OCI-LY1 (cell line): ENCODE measurements around the gene LBH.

Source experiments
- EZH2 ChIP-seq: fragments of 200-600 bp; sonication (generic), shearing (Covaris generic); IDR thresholded peaks from 2 replicates; pipeline ENCODE4 v1.8.0; 2017; ENCODE audit warnings: borderline replicate concordance, mixed run types, mild to moderate bottlenecking, antibody characterized with exemption, low read length, moderate library complexity, mixed read lengths
- TF ChIP-seq, protein P1 (sequence below): fragments of 200-600 bp; sonication (generic), shearing (Covaris generic); IDR thresholded peaks from 2 replicates; pipeline ENCODE4 v1.5.1; 2017; ENCODE audit warnings: mild to moderate bottlenecking, antibody characterized with exemption, low read length, moderate library complexity, mixed read lengths

DNA sequence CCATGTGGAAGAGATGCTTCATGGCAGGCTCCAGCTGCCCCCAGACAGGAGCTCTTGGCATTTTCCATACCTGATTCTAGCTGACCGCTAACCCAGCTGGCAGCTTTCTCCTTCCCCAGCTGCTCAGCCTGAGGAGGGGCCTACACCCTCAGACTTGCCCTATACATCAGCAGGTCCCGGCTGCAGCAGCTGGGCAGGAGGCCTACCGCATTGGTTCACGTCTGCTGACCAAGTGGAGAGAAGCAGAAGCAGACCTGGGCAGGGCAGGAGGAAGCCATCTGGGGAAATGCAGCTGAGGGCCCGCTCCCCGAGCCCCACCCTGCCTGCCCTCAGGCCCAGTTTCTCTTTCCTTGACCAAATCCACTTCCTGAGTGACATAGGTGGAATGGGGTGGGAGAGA is 50.7 kb downstream of the LBH start:
- TF ChIP-seq, protein P1, sequence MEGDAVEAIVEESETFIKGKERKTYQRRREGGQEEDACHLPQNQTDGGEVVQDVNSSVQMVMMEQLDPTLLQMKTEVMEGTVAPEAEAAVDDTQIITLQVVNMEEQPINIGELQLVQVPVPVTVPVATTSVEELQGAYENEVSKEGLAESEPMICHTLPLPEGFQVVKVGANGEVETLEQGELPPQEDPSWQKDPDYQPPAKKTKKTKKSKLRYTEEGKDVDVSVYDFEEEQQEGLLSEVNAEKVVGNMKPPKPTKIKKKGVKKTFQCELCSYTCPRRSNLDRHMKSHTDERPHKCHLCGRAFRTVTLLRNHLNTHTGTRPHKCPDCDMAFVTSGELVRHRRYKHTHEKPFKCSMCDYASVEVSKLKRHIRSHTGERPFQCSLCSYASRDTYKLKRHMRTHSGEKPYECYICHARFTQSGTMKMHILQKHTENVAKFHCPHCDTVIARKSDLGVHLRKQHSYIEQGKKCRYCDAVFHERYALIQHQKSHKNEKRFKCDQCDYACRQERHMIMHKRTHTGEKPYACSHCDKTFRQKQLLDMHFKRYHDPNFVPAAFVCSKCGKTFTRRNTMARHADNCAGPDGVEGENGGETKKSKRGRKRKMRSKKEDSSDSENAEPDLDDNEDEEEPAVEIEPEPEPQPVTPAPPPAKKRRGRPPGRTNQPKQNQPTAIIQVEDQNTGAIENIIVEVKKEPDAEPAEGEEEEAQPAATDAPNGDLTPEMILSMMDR, result no peak
- no peak for TF ChIP-seq EZH2
